Esophagus muscularis mucosa (tissue), 4 donors: ENCODE results near the gene TMEM131. TPM values are rescaled to one million over a fixed set of nuclear protein-coding genes. Genes with fewer than 3 reads are reported as not detected.

Experiments used
- DNase-seq: peaks from one replicate; pipeline ENCODE4 v3.0.0-alpha.2; 2017; ENCODE audit errors: extremely low spot score
- H3K27ac ChIP-seq, 4 donors: fragments of 200-600 bp; sonication (generic); replicated peaks in 1 of 4; 1 replicate in 3 of 4; 2 replicates in 1 of 4; pipeline ENCODE4 v1.5.1; 2016 to 2019; ENCODE audit warnings: mild to moderate bottlenecking in 1 of 4
- H3K27me3 ChIP-seq, 4 donors: fragments of 200-600 bp; sonication (generic); one replicate each; pipeline versions ENCODE4 v1.5.1 to v1.6.0; 2016 to 2019
- H3K36me3 ChIP-seq, 4 donors: fragments of 200-600 bp; sonication (generic); one replicate each; pipeline ENCODE4 v1.5.1; 2016 to 2019
- H3K4me1 ChIP-seq, 4 donors: fragments of 200-600 bp; sonication (generic); one replicate each; pipeline ENCODE4 v1.5.1; 2016 to 2019
- H3K4me3 ChIP-seq, 4 donors: fragments of 200-600 bp; sonication (generic); 1 replicate in 2 of 4; 2 replicates in 2 of 4; pipeline ENCODE4 v1.5.1; 2016 to 2019; ENCODE audit warnings: mild to moderate bottlenecking in 4 of 4, moderate library complexity in 1 of 4
- H3K9me3 ChIP-seq, 4 donors: fragments of 200-600 bp; sonication (generic); 1 replicate in 3 of 4; 2 replicates in 1 of 4; pipeline ENCODE4 v1.5.1; 2016 to 2019
- CTCF ChIP-seq, 3 experiments: fragments of 200-600 bp in 2 of 3; fragments of 450-650 bp in 1 of 3; sonication (generic) in 2 of 3; IDR thresholded peaks; one replicate each; pipeline ENCODE4 v1.5.1; 2017 to 2019; ENCODE audit warnings: antibody characterized with exemption in 3 of 3, mild to moderate bottlenecking in 2 of 3, moderate library complexity in 1 of 3
- EP300 ChIP-seq: sonication (generic); formaldehyde crosslinking; IDR thresholded peaks from one replicate; pipeline ENCODE4 v1.6.1; 2017; ENCODE audit warnings: antibody characterized with exemption
- POLR2A ChIP-seq: fragments of 450-650 bp; IDR thresholded peaks from one replicate; pipeline ENCODE4 v1.6.1; 2017; ENCODE audit warnings: antibody characterized with exemption, moderate library complexity, mild to moderate bottlenecking, low read depth
- POLR2AphosphoS5 ChIP-seq, 2 donors: sonication (generic); formaldehyde crosslinking; IDR thresholded peaks; one replicate each; pipeline ENCODE4 v1.6.1; 2017; ENCODE audit warnings: antibody characterized with exemption in 2 of 2
- WGBS: methylation state at CpG from one replicate; pipeline ENCODE4 v1.1.5; 2018; 5-methylcytosine and 5-hydroxymethylcytosine counted together
- intact Hi-C: fragments of 100-400 bp; cut with DNase I; formaldehyde crosslinking; loops from one replicate; pipeline ENCODE4 v1.15.1; 2023
- total RNA-seq, 4 donors: library from RNA; depleted of rRNA; stranded (reverse); fragments of >200 nt; gene quantifications; one replicate each; pipeline versions ENCODE4 v1.1.0 to v1.2.1, GENCODE V29; 2016

Gene TMEM131
- total RNA-seq, 4 donors from 2014 or later: 23.9 to 34.1 (median 26.5) TPM

GRCh38 chr2:97718942-97719341 lies 276.8 kb downstream of the TMEM131 start:
- DNase-seq: no peak
- Histone ChIP-seq H3K27ac (no peak overlapping the region), H3K9me3 (no peaks in the 10 kb centered on the region), H3K4me3 (no peak overlapping the region), H3K36me3 (no peaks in the 10 kb centered on the region), H3K27me3 (peaks cover 0 to 4% (median 2%) of the 10 kb centered on the region in 4 donors), H3K4me1 (no peaks in the 10 kb centered on the region)
- WGBS: 76% methylated on average over 3 of the region's 3 CpGs
- intact Hi-C loops: no loop called here
- TF ChIP-seq POLR2A (no peak), CTCF (IDR thresholded peaks at IDR 0.05) (no peak), POLR2AphosphoS5 (IDR thresholded peaks at IDR 0.05) (no peak), EP300 (no peak)

GRCh38 chr2:97718051-97718882 lies 277.5 kb downstream of the TMEM131 start:
- DNase-seq: no peak
- TF ChIP-seq POLR2AphosphoS5 (IDR thresholded peaks at IDR 0.05) (no peak), EP300 (no peak), CTCF (IDR thresholded peaks at IDR 0.05) (no peak), POLR2A (no peak)

DNA sequence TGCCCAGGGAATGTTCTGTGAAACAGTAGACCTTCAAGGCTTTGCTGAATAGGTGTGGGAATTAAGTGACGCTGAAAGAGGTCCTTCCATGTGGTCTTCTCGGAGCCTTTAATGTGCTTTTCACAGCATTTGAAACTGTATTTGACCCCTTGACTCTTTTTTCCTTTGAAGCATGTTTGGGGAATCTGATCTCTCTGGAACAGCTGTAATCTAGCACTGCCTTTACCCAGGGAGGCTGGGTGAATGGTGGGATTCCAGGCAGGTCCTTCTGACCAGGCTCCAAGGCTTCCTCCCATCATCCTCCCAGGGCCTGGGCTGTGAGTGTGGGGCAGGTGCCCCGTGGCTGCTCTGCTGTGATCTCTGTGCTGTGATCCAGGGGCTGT lies 278.1 kb downstream of the TMEM131 start:
- Histone ChIP-seq H3K27ac (no peak overlapping the region), H3K27me3 (no peaks in the 10 kb centered on the region), H3K9me3 (no peaks in the 10 kb centered on the region), H3K4me3 (no peak overlapping the region), H3K4me1 (no peaks in the 10 kb centered on the region), H3K36me3 (no peaks in the 10 kb centered on the region)
- intact Hi-C loops: no loop called here
- 94% methylated on average over 2 of the region's 3 CpGs for WGBS
- TF ChIP-seq POLR2A: no peak
- TF ChIP-seq EP300: no peak
- no peak for TF ChIP-seq CTCF (IDR thresholded peaks at IDR 0.05)
- TF ChIP-seq POLR2AphosphoS5 (IDR thresholded peaks at IDR 0.05): no peak
- no peak for DNase-seq

More at GRCh38 chr2:97718051-97718882, 277.5 kb downstream of the TMEM131 start:
- no peak overlapping the region for H3K27ac ChIP-seq
- no peaks in the 10 kb centered on the region for H3K36me3 ChIP-seq
- no peaks in the 10 kb centered on the region for H3K9me3 ChIP-seq
- intact Hi-C loops: no loop called here
- WGBS: 88% methylated on average over 11 of the region's 21 CpGs
- no peaks in the 10 kb centered on the region for H3K4me1 ChIP-seq
- no peak overlapping the region for H3K4me3 ChIP-seq
- no peaks in the 10 kb centered on the region for H3K27me3 ChIP-seq

DNA sequence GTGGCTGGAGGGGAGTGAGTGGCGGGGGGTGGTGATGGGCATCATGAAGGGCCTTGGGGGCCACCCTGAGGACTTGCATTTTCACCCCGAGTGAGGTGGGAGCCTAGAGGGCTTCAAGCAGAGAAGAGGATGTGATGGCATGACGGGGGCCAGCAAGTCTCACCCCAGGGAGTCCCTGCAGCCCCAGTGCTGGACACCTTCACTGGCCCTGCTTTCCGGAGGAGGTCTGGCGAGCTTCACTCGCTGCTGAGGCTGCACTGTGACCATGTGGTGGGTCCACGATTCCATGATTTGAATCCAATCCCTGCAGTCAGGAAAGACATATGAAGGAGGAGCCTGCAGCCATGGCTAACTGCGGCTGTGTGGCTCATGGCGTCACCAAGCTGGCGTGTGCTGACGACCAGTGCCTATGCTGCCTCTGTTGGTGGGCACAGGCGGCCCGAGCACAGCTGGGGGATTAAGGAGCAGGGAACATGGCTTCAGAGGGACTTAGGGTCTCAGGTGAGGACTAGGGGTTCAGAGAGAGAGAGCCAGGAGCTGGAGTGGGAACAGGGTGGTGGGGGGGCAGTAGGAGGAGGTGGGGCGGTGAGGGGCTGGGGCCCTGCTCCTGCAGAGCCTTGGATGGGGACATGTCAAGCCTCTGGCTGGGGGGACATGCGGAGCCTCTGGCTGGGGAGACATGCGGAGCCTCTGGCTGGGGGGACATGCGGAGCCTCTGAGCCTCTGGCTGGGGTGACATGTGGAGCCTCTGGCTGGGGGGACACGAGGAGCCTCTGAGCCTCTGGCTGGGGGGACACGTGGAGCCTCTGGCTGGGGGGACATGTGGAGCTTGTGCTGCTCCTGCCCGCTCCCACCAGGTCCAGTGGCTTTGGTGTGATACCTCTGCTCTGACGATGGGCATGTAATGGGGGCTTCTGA lies 278.8 kb downstream of the TMEM131 start:
- TF ChIP-seq EP300 (no peak), CTCF (IDR thresholded peaks at IDR 0.05) (no peak), POLR2AphosphoS5 (IDR thresholded peaks at IDR 0.05) (no peak), POLR2A (no peak)
- whole genome bisulfite sequencing: 89% methylated on average over 19 of the region's 21 CpGs
- H3K4me3 ChIP-seq: no peak overlapping the region
- DNase-seq: no peak
- intact Hi-C loops: no loop called here
- H3K27ac ChIP-seq: no peak overlapping the region
- no peaks in the 10 kb centered on the region for H3K4me1 ChIP-seq
- no peaks in the 10 kb centered on the region for H3K9me3 ChIP-seq
- H3K27me3 ChIP-seq: no peaks in the 10 kb centered on the region
- no peaks in the 10 kb centered on the region for H3K36me3 ChIP-seq
